HCT116 (cell line): ENCODE results near the gene MAOB.

ENCODE experiments used
- EGR1 ChIP-seq: IDR thresholded peaks from 2 replicates; pipeline ENCODE4 v1.6.1; 2012; ENCODE audit warnings: low read depth
- ELF1 ChIP-seq: IDR thresholded peaks from 2 replicates; pipeline ENCODE4 v1.6.1; 2012; ENCODE audit warnings: low read depth, borderline replicate concordance
- EZH2 ChIP-seq: fragments of 200-600 bp; sonication (generic); IDR thresholded peaks from 2 replicates; pipeline ENCODE4 v1.6.1; 2017; ENCODE audit warnings: antibody characterized with exemption, mixed run types
- EZH2phosphoT487 ChIP-seq: fragments of 200-600 bp; IDR thresholded peaks from 2 replicates; pipeline ENCODE4 v1.6.1; 2018; ENCODE audit warnings: antibody characterized with exemption, borderline replicate concordance
- POLR2A ChIP-seq: IDR thresholded peaks from 2 replicates; pipeline ENCODE4 v1.7.0; 2011; ENCODE audit warnings: borderline replicate concordance; ENCODE audit not compliant: insufficient read depth, insufficient read length; ENCODE audit errors: extremely low read depth
- RAD21 ChIP-seq: IDR thresholded peaks from 2 replicates; pipeline ENCODE4 v1.6.1; 2012; ENCODE audit warnings: low read depth, mild to moderate bottlenecking
- SP1 ChIP-seq: IDR thresholded peaks from 2 replicates; pipeline ENCODE4 v1.6.1; 2012; ENCODE audit warnings: low read depth
- YY1 ChIP-seq: IDR thresholded peaks from 2 replicates; pipeline ENCODE4 v1.6.1; 2011; ENCODE audit warnings: low read length, low read depth, moderate library complexity, mild to moderate bottlenecking; ENCODE audit not compliant: insufficient replicate concordance; ENCODE audit errors: extremely low read depth
- ZNF274 ChIP-seq: fragments of 200-500 bp; sonication (Bioruptor generic); IDR thresholded peaks from 2 replicates; pipeline ENCODE4 v1.6.1; 2014; ENCODE audit warnings: mild to moderate bottlenecking, low read depth, low read length, inconsistent platforms
- TF ChIP-seq, protein P1 (sequence below), 3 experiments: fragments of 200-600 bp in 1 of 3; sonication (generic) in 1 of 3; IDR thresholded peaks in 2 of 3; conservative IDR thresholded peaks in 1 of 3; 2 replicates each; pipeline ENCODE4 v1.5.1; 2012 to 2017; ENCODE audit warnings: low read depth in 2 of 3, low read length in 2 of 3, antibody characterized with exemption in 1 of 3, borderline replicate concordance in 1 of 3, control low read depth in 1 of 3, mild to moderate bottlenecking in 1 of 3, mixed read lengths in 1 of 3, mixed run types in 1 of 3, moderate library complexity in 1 of 3; ENCODE audit not compliant: insufficient read depth in 1 of 3
- TF ChIP-seq, protein P2 (sequence below): IDR thresholded peaks from 2 replicates; pipeline ENCODE4 v1.6.1; 2012; ENCODE audit warnings: low read depth

GRCh38 chrX:43813319-43813718 lies 68.9 kb downstream of the MAOB start:
- TF ChIP-seq YY1, result no peak
- no peak for TF ChIP-seq SP1
- no peak for TF ChIP-seq EGR1
- TF ChIP-seq, protein P1, sequence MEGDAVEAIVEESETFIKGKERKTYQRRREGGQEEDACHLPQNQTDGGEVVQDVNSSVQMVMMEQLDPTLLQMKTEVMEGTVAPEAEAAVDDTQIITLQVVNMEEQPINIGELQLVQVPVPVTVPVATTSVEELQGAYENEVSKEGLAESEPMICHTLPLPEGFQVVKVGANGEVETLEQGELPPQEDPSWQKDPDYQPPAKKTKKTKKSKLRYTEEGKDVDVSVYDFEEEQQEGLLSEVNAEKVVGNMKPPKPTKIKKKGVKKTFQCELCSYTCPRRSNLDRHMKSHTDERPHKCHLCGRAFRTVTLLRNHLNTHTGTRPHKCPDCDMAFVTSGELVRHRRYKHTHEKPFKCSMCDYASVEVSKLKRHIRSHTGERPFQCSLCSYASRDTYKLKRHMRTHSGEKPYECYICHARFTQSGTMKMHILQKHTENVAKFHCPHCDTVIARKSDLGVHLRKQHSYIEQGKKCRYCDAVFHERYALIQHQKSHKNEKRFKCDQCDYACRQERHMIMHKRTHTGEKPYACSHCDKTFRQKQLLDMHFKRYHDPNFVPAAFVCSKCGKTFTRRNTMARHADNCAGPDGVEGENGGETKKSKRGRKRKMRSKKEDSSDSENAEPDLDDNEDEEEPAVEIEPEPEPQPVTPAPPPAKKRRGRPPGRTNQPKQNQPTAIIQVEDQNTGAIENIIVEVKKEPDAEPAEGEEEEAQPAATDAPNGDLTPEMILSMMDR (IDR thresholded peaks at IDR 0.05 in 2 of 3, conservative IDR thresholded peaks at IDR 0.05 in 1 of 3; ENCODE audit: borderline replicate concordance in 1 of 3, insufficient read depth in 1 of 3, low read depth in 2 of 3, low read length in 2 of 3), result no peak
- no peak for TF ChIP-seq POLR2A
- no peak for TF ChIP-seq EZH2
- TF ChIP-seq RAD21, result no peak
- TF ChIP-seq EZH2phosphoT487, result no peak
- TF ChIP-seq, protein P2, sequence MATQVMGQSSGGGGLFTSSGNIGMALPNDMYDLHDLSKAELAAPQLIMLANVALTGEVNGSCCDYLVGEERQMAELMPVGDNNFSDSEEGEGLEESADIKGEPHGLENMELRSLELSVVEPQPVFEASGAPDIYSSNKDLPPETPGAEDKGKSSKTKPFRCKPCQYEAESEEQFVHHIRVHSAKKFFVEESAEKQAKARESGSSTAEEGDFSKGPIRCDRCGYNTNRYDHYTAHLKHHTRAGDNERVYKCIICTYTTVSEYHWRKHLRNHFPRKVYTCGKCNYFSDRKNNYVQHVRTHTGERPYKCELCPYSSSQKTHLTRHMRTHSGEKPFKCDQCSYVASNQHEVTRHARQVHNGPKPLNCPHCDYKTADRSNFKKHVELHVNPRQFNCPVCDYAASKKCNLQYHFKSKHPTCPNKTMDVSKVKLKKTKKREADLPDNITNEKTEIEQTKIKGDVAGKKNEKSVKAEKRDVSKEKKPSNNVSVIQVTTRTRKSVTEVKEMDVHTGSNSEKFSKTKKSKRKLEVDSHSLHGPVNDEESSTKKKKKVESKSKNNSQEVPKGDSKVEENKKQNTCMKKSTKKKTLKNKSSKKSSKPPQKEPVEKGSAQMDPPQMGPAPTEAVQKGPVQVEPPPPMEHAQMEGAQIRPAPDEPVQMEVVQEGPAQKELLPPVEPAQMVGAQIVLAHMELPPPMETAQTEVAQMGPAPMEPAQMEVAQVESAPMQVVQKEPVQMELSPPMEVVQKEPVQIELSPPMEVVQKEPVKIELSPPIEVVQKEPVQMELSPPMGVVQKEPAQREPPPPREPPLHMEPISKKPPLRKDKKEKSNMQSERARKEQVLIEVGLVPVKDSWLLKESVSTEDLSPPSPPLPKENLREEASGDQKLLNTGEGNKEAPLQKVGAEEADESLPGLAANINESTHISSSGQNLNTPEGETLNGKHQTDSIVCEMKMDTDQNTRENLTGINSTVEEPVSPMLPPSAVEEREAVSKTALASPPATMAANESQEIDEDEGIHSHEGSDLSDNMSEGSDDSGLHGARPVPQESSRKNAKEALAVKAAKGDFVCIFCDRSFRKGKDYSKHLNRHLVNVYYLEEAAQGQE, result no peak
- no peak for TF ChIP-seq ZNF274
- TF ChIP-seq ELF1, result no peak
